Endothelial cell of umbilical vein (primary cell): ENCODE data around the gene STMN3. TPM values are rescaled to one million over a fixed set of nuclear protein-coding genes. Genes with fewer than 3 reads are reported as not detected.

ENCODE experiments used
- BruUV-seq: library from RNA; stranded (reverse); fragments of 400-500 nt; replicated peaks from 2 replicates; lab custom pipeline; 2021; lab: Mats Ljungman, UMichigan
- CTCF ChIA-PET: fragments of 300-600, 350-600 bp; sonication (Branson Sonifier 250); formaldehyde crosslinking; loops from one replicate; lab custom pipeline; 2021; ENCODE audit warnings: antibody characterized with exemption, inconsistent platforms; lab: Charles Lee
- POLR2A ChIA-PET: fragments of 300-600, 350-600 bp; sonication (Branson Sonifier 250); formaldehyde crosslinking; loops from one replicate; lab custom pipeline; 2021; ENCODE audit warnings: antibody characterized with exemption, inconsistent platforms; lab: Charles Lee
- DNase-seq: peaks from one replicate; pipeline ENCODE4 v3.0.0-alpha.2; 2011; ENCODE audit warnings: low read depth, low spot score
- FAIRE-seq: peaks from 2 replicates; lab custom pipeline; 2011; peaks lifted over from hg19 to GRCh38; lab: Jason Lieb, UNC
- H2AFZ ChIP-seq: 2 replicates; pipeline ENCODE4 v1.6.0; 2012; ENCODE audit warnings: low read depth, low read length, control low read depth, inconsistent platforms
- H3K27ac ChIP-seq: 2 replicates; pipeline ENCODE4 v1.5.1; 2011; ENCODE audit warnings: low read depth, mild to moderate bottlenecking, control low read depth, low read length, moderate library complexity; ENCODE audit not compliant: insufficient read depth
- H3K27me3 ChIP-seq, 2 experiments: 2 replicates each; pipeline versions ENCODE4 v1.6.0 to v1.6.1; 2011; ENCODE audit warnings: low read length in 2 of 2, mixed read lengths in 1 of 2; ENCODE audit not compliant: control insufficient read depth in 2 of 2, insufficient read depth in 2 of 2
- H3K36me3 ChIP-seq, 2 experiments: 2 replicates in 1 of 2; 3 replicates in 1 of 2; pipeline ENCODE4 v1.5.1; 2011; ENCODE audit warnings: low read length in 2 of 2, mild to moderate bottlenecking in 1 of 2, moderate library complexity in 1 of 2; ENCODE audit not compliant: control insufficient read depth in 2 of 2, insufficient read depth in 2 of 2; ENCODE audit errors: extremely low read depth in 1 of 2
- H3K4me1 ChIP-seq: 3 replicates; pipeline ENCODE4 v1.5.1; 2011; ENCODE audit warnings: mild to moderate bottlenecking, low read length; ENCODE audit not compliant: control insufficient read depth, insufficient read depth; ENCODE audit errors: extremely low read depth
- H3K4me2 ChIP-seq: 2 replicates; pipeline ENCODE4 v1.6.1; 2011; ENCODE audit warnings: low read length, control low read depth, mixed read lengths; ENCODE audit not compliant: insufficient read depth
- H3K4me3 ChIP-seq, 3 experiments: fragments of 200-600 bp in 1 of 3; sonication (generic), shearing (Covaris generic) in 1 of 3; replicated peaks in 1 of 3; 2 replicates each; pipeline ENCODE4 v1.5.1; 2011 to 2016; ENCODE audit warnings: control low read depth in 3 of 3, low read length in 3 of 3, mild to moderate bottlenecking in 2 of 3, inconsistent platforms in 1 of 3, low read depth in 1 of 3, moderate library complexity in 1 of 3; ENCODE audit not compliant: insufficient read depth in 1 of 3
- H3K79me2 ChIP-seq: 2 replicates; pipeline ENCODE4 v1.6.0; 2012; ENCODE audit warnings: low read length, inconsistent platforms; ENCODE audit not compliant: control insufficient read depth, insufficient read depth
- H3K9ac ChIP-seq: replicated peaks from 2 replicates; pipeline ENCODE3; 2011; ENCODE audit warnings: low read length, control low read depth; ENCODE audit not compliant: insufficient read depth; ENCODE audit errors: extremely low read depth
- H3K9me1 ChIP-seq: replicated peaks from 3 replicates; pipeline ENCODE4 v1.6.0; 2011; ENCODE audit warnings: mild to moderate bottlenecking, low read length; ENCODE audit not compliant: control insufficient read depth, insufficient read depth; ENCODE audit errors: extremely low read depth
- H3K9me3 ChIP-seq: replicated peaks from 2 replicates; pipeline ENCODE4 v1.5.1; 2012; ENCODE audit warnings: low read length, inconsistent platforms; ENCODE audit not compliant: control insufficient read depth, insufficient read depth
- H4K20me1 ChIP-seq: replicated peaks from 2 replicates; pipeline ENCODE3; 2011; ENCODE audit warnings: mild to moderate bottlenecking, low read length; ENCODE audit not compliant: control insufficient read depth, insufficient read depth; ENCODE audit errors: extremely low read depth
- EZH2 ChIP-seq: IDR thresholded peaks from 2 replicates; pipeline ENCODE4 v1.6.1; 2012; ENCODE audit warnings: borderline replicate concordance, low read depth, mild to moderate bottlenecking, moderate library complexity, low read length, inconsistent platforms; ENCODE audit not compliant: severe bottlenecking
- FOS ChIP-seq: IDR thresholded peaks from 2 replicates; pipeline ENCODE4 v1.6.1; 2011; ENCODE audit warnings: mild to moderate bottlenecking, low read length, moderate library complexity, borderline replicate concordance; ENCODE audit not compliant: insufficient read depth
- GATA2 ChIP-seq: IDR thresholded peaks from 2 replicates; pipeline ENCODE4 v1.7.0; 2011; ENCODE audit warnings: low read depth, mild to moderate bottlenecking, moderate library complexity, mixed read lengths, low read length; ENCODE audit not compliant: insufficient read length, insufficient read depth
- JUN ChIP-seq: IDR thresholded peaks from 2 replicates; pipeline ENCODE4 v1.6.1; 2011; ENCODE audit warnings: borderline replicate concordance, low read depth; ENCODE audit not compliant: insufficient read length, insufficient read depth
- MAX ChIP-seq: IDR thresholded peaks from 2 replicates; pipeline ENCODE4 v1.6.1; 2011; ENCODE audit not compliant: insufficient read depth, insufficient read length
- MYC ChIP-seq: IDR thresholded peaks from one replicate; pipeline ENCODE4 v1.6.1; 2011; ENCODE audit warnings: mild to moderate bottlenecking, low read depth, low read length
- POLR2A ChIP-seq: IDR thresholded peaks from 2 replicates; pipeline ENCODE4 v1.6.1; 2012; ENCODE audit warnings: low read depth, mild to moderate bottlenecking, control low read depth, low read length
- POLR2AphosphoS5 ChIP-seq: IDR thresholded peaks from 2 replicates; pipeline ENCODE4 v1.6.1; 2012; ENCODE audit warnings: low read depth, mild to moderate bottlenecking, control low read depth, low read length, moderate library complexity; ENCODE audit not compliant: insufficient read depth
- dilution Hi-C: fragments of 300-500 bp; cut with MboI; formaldehyde crosslinking; loops from one replicate; pipeline ENCODE4 v1.15.0; 2019; ENCODE audit warnings: low sequenced_read_pairs; ENCODE audit not compliant: extremely low pct_ligation_motif_present
- intact Hi-C: fragments of 100-400 bp; cut with micrococcal nuclease; formaldehyde crosslinking; loops from one replicate; pipeline ENCODE4 v1.10.0; 2022
- polyA plus RNA-seq, 4 experiments: library from polyadenylated mRNA; depleted of rRNA in 3 of 4; stranded (reverse) in 3 of 4; unstranded in 1 of 4; fragments of >200 nt; gene quantifications; 2 replicates each; pipeline versions ENCODE4 v1.2.1 to v1.2.3, GENCODE V29; 2011 to 2012; ENCODE audit warnings: missing spikeins in 1 of 4
- total RNA-seq: library from RNA; stranded (reverse); gene quantifications from 2 replicates; pipeline ENCODE4 v1.2.3, GENCODE V29; 2021
- TF ChIP-seq, protein P1 (sequence below), 2 donors: IDR thresholded peaks; 1 replicate in 1 of 2; 2 replicates in 1 of 2; pipeline ENCODE4 v1.5.1; 2011; ENCODE audit warnings: low read length in 2 of 2, mild to moderate bottlenecking in 2 of 2, moderate library complexity in 2 of 2, control low read depth in 1 of 2, inconsistent platforms in 1 of 2, low read depth in 1 of 2; ENCODE audit not compliant: insufficient read depth in 1 of 2; ENCODE audit errors: extremely low read depth in 1 of 2

The STMN3 gene
- total and polyA plus RNA-seq, 2 donors (not counting 3 experiments of a cell fraction or from before 2014, with no cell fraction given) = 1.7 to 4.7 TPM

GRCh38 chr20:63619086-63619485 is 34.1 kb downstream of the STMN3 start:
- dilution Hi-C loops = no loop called here
- ChIA-PET POLR2A (no interaction called here), CTCF (interaction anchor here (0.8 kb wide), 1 partner anchor 81 kb away, joined by 3 read pairs; no protein-coding TSS in a partner anchor)
- Histone ChIP-seq H3K9ac (no peak overlapping the region), H3K27me3 (no peaks in the 10 kb centered on the region), H3K4me1 (no peaks in the 10 kb centered on the region), H3K79me2 (peaks cover 27% of the 10 kb centered on the region), H3K9me3 (no peaks in the 10 kb centered on the region), H3K4me3 (no peak overlapping the region), H3K27ac (no peak overlapping the region), H2AFZ (no peak overlapping the region), H3K36me3 (peaks cover 8 to 12% of the 10 kb centered on the region in 2 experiments), H3K4me2 (no peak overlapping the region), H4K20me1 (no peaks in the 10 kb centered on the region), H3K9me1 (no peaks in the 10 kb centered on the region)
- intact Hi-C loops = no loop called here
- TF ChIP-seq, protein P1, sequence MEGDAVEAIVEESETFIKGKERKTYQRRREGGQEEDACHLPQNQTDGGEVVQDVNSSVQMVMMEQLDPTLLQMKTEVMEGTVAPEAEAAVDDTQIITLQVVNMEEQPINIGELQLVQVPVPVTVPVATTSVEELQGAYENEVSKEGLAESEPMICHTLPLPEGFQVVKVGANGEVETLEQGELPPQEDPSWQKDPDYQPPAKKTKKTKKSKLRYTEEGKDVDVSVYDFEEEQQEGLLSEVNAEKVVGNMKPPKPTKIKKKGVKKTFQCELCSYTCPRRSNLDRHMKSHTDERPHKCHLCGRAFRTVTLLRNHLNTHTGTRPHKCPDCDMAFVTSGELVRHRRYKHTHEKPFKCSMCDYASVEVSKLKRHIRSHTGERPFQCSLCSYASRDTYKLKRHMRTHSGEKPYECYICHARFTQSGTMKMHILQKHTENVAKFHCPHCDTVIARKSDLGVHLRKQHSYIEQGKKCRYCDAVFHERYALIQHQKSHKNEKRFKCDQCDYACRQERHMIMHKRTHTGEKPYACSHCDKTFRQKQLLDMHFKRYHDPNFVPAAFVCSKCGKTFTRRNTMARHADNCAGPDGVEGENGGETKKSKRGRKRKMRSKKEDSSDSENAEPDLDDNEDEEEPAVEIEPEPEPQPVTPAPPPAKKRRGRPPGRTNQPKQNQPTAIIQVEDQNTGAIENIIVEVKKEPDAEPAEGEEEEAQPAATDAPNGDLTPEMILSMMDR (IDR thresholded peaks at IDR 0.05; ENCODE audit: extremely low read depth in 1 of 2, insufficient read depth in 1 of 2, low read depth in 1 of 2, low read length in 2 of 2) = no peak
- no peak for TF ChIP-seq POLR2AphosphoS5
- no peak for TF ChIP-seq EZH2
- TF ChIP-seq FOS = no peak
- no peak for TF ChIP-seq JUN
- TF ChIP-seq GATA2 = no peak
- TF ChIP-seq POLR2A = no peak
- TF ChIP-seq MYC = no peak
- no peak for TF ChIP-seq MAX
- DNase-seq (no peak), FAIRE-seq (no peak)
- no TSS peak for BruUV-seq
